Gastroesophageal sphincter (tissue), 4 donors: ENCODE results near the gene PTPN20. TPM values are rescaled to one million over a fixed set of nuclear protein-coding genes. Genes with fewer than 3 reads are reported as not detected.

ENCODE experiments used
- ATAC-seq: fragments of 150-250 bp; one replicate; pipeline ENCODE4 v1.9.1; 2016; ENCODE audit warnings: mild to moderate bottlenecking, moderate library complexity
- H3K27ac ChIP-seq, 4 donors: fragments of 200-600 bp; sonication (generic) in 3 of 4; 1 replicate in 3 of 4; 2 replicates in 1 of 4; pipeline ENCODE4 v1.5.1; 2016 to 2019
- H3K27me3 ChIP-seq: fragments of 200-600 bp; sonication (generic); one replicate; pipeline ENCODE4 v1.5.1; 2019
- H3K36me3 ChIP-seq, 2 donors: fragments of 200-600 bp; sonication (generic); one replicate each; pipeline ENCODE4 v1.5.1; 2019; ENCODE audit warnings: control low read depth in 1 of 2
- H3K4me1 ChIP-seq, 3 donors: fragments of 200-600 bp; sonication (generic); 1 replicate in 2 of 3; 2 replicates in 1 of 3; pipeline ENCODE4 v1.5.1; 2016 to 2019; ENCODE audit warnings: control low read depth in 2 of 3
- H3K4me3 ChIP-seq, 2 donors: fragments of 200-600 bp; sonication (generic); one replicate each; pipeline ENCODE4 v1.5.1; 2019; ENCODE audit warnings: mild to moderate bottlenecking in 1 of 2, moderate library complexity in 1 of 2
- H3K9me3 ChIP-seq, 3 donors: fragments of 200-600 bp; sonication (generic); one replicate each; pipeline ENCODE4 v1.5.1; 2017 to 2019; ENCODE audit warnings: control low read depth in 2 of 3
- EP300 ChIP-seq: sonication (generic); formaldehyde crosslinking; IDR thresholded peaks from one replicate; pipeline ENCODE4 v1.6.1; 2017; ENCODE audit warnings: antibody characterized with exemption, mild to moderate bottlenecking
- POLR2A ChIP-seq, 2 donors: fragments of 450-650 bp; IDR thresholded peaks; one replicate each; pipeline ENCODE4 v1.6.1; 2017; ENCODE audit warnings: antibody characterized with exemption in 2 of 2, mild to moderate bottlenecking in 2 of 2, moderate library complexity in 1 of 2
- POLR2AphosphoS5 ChIP-seq: sonication (generic); formaldehyde crosslinking; IDR thresholded peaks from one replicate; pipeline ENCODE4 v1.6.1; 2017; ENCODE audit warnings: antibody characterized with exemption
- WGBS, 2 donors: methylation state at CpG; one replicate each; pipeline ENCODE4 v1.1.5; 2018; ENCODE audit warnings: low coverage in 1 of 2; 5-methylcytosine and 5-hydroxymethylcytosine counted together
- total RNA-seq, 4 donors: library from RNA; depleted of rRNA; stranded (reverse); fragments of >200 nt; gene quantifications; one replicate each; pipeline ENCODE4 v1.1.0, GENCODE V29; 2016
- TF ChIP-seq, protein P1 (sequence below), 4 experiments: fragments of 200-600 bp in 2 of 4; fragments of 450-650 bp in 2 of 4; sonication (generic) in 1 of 4; IDR thresholded peaks; one replicate each; pipeline ENCODE4 v1.5.1; 2017 to 2019; ENCODE audit warnings: antibody characterized with exemption in 4 of 4, mild to moderate bottlenecking in 2 of 4, moderate library complexity in 2 of 4

Gene PTPN20
- total RNA-seq, 4 donors from 2014 or later: 0.94 to 9.5 (median 2.8) TPM

DNA sequence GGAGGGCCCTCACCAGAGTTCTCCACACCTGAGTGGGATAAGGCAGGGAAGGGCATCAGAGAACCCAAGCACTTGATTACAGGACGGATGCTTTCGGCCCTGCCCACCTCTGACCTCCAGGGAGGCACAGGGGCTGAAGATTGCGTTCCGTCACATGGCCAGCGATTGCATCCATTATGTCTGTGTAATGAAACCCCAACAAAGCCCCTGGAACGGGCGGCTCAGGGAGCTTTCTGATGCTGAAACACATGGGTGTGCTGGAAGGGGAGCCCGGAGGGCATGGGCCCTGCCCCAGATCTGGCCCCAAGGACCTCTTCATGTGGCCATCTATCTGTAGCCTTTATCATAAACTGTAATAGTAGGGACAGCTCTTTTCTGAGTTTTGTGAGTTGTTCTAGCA, 117.2 kb downstream of the PTPN20 start:
- Histone ChIP-seq H3K36me3 (no peaks in the 10 kb centered on the region), H3K4me3 (no peak overlapping the region), H3K27ac (no peak overlapping the region), H3K27me3 (no peaks in the 10 kb centered on the region), H3K4me1 (peaks cover 0 to 22% (median 0%) of the 10 kb centered on the region in 3 donors), H3K9me3 (no peaks in the 10 kb centered on the region)
- ATAC-seq: no peak
- 80% methylated on average over 2 of the region's 8 CpGs; no CpG with 5 or more reads in 1 of the 2 donors for WGBS, 2 donors
- TF ChIP-seq POLR2AphosphoS5 (no peak), POLR2A (IDR thresholded peaks at IDR 0.05) (no peak), EP300 (no peak)
- TF ChIP-seq, protein P1, sequence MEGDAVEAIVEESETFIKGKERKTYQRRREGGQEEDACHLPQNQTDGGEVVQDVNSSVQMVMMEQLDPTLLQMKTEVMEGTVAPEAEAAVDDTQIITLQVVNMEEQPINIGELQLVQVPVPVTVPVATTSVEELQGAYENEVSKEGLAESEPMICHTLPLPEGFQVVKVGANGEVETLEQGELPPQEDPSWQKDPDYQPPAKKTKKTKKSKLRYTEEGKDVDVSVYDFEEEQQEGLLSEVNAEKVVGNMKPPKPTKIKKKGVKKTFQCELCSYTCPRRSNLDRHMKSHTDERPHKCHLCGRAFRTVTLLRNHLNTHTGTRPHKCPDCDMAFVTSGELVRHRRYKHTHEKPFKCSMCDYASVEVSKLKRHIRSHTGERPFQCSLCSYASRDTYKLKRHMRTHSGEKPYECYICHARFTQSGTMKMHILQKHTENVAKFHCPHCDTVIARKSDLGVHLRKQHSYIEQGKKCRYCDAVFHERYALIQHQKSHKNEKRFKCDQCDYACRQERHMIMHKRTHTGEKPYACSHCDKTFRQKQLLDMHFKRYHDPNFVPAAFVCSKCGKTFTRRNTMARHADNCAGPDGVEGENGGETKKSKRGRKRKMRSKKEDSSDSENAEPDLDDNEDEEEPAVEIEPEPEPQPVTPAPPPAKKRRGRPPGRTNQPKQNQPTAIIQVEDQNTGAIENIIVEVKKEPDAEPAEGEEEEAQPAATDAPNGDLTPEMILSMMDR (IDR thresholded peaks at IDR 0.05): no peak

DNA sequence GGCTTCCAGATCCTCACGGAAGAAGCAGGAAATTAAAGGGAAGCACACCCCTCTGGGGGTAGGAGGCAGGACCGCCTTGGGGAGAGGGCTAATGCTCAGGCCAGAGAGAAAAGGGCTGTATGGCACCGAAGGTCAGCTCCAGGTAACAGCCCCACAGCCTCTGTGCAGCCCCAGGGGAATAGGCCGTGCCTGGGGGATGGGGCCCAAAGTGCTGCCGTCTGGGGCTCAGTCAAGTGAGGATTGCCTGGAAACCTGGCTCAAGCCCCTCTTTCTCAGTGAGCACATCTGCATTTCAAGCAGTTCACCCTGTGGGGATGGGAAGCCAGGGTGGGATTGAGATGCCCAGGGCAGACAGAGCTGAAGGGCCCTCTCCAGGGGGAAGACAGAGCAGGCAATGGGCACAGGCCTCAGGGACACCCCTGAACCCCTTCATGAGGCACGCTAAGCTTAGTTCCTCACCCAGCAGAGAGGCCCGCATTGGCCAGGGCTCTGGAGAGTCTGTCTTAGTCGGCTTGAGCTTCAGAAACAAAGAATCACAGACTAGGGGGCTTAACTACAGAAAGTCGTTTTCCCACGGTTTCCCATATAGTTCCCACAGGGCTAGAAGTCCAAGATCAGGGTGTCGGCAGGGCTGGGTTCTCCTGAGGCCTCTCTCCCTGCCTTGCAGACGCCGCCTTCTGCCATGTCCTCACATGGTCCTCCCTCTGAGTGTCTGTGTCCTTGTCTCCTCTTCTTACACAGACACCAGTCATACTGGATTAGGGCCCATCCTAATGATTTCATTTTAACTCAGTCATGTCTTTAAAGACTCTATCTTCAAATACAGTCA, 118.2 kb downstream of the PTPN20 start:
- peak overlapping the region in 3 of 4 donors; percentile 53 to 71 (median 60) for H3K27ac ChIP-seq
- no peak for ATAC-seq
- H3K4me3 ChIP-seq: no peak overlapping the region
- no peaks in the 10 kb centered on the region for H3K36me3 ChIP-seq
- no peaks in the 10 kb centered on the region for H3K9me3 ChIP-seq
- 89 to 100% methylated on average over 2 to 12 of the region's 13 CpGs for WGBS, 2 donors
- peaks cover 0 to 28% (median 0%) of the 10 kb centered on the region in 3 donors for H3K4me1 ChIP-seq
- H3K27me3 ChIP-seq: no peaks in the 10 kb centered on the region
- TF ChIP-seq POLR2AphosphoS5 (no peak), POLR2A (IDR thresholded peaks at IDR 0.05) (no peak), EP300 (no peak)
- TF ChIP-seq, protein P1 (IDR thresholded peaks at IDR 0.05): no peak

DNA sequence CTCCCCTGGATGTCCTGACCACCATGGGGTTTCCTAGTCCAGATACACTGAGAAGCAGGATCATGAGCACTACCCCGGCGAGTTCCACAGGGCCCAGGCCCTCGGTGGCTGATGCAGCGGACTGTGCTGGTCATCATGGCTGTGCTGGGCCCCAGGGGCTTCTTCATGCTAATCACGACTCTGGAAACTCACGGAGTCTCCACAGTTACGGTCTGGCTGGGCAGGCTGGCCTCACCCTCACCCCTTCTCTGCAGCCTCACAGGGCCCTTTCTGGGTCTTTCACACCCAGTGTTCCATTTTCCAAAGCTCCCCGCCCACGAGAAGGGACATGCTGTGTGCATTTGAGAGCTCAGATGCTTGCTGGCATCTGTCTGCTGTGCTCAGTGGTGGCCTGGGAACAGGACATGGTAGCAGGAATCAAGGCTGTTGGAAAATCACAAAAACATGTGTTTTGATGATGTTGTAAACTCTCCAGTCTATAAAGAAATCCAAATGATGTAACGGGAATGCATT, 119.0 kb downstream of the PTPN20 start:
- 83% methylated on average over 6 of the region's 10 CpGs; no CpG with 5 or more reads in 1 of the 2 donors for WGBS, 2 donors
- peak overlapping the region in 3 of 4 donors; percentile 53 to 71 (median 60) for H3K27ac ChIP-seq
- no peak for TF ChIP-seq EP300
- TF ChIP-seq POLR2AphosphoS5: no peak
- TF ChIP-seq, protein P1 (IDR thresholded peaks at IDR 0.05): no peak
- no peak for TF ChIP-seq POLR2A (IDR thresholded peaks at IDR 0.05)

DNA sequence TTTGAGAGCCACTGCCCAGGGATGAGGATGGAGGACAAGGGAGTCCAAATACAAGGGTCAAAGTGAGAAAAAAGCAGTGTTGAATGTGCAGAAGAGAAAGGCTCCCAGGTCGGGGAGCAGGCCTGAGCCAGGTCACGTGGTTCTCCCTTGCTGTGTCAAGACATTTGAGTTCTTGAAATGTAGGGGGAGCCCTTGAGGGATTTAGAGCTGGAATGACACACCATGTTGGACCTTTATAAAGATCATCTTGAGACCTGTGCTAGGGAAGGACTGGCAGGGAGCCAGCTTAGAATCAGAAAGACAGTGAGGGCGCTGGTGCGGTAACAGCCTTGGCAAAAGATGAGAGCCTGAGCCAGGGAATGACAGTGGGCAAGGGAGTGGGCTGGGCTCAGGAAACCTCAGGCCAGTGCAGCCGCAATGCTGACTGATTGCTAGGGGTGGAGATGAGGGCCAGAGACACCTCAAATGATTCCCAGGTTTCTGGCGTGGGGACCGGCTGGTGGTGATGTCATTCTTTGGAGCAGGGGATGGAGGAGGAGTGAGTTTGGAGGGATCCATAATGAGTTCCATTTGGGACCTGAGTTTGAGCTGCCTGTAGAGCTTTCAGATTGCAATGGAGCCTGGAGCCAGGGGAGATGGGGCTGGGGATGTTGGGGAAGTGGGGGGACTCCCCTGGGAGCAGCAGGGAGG, 120.1 kb downstream of the PTPN20 start:
- no peak overlapping the region for H3K4me3 ChIP-seq
- peak overlapping the region in 3 of 4 donors; percentile 53 to 71 (median 60) for H3K27ac ChIP-seq
- TF ChIP-seq POLR2A (IDR thresholded peaks at IDR 0.05): no peak
- no peak for TF ChIP-seq EP300
- TF ChIP-seq, protein P1 (IDR thresholded peaks at IDR 0.05): no peak
- no peak for TF ChIP-seq POLR2AphosphoS5
- no peaks in the 10 kb centered on the region for H3K9me3 ChIP-seq
- H3K4me1 ChIP-seq: peaks cover 0 to 12% (median 0%) of the 10 kb centered on the region in 3 donors
- H3K36me3 ChIP-seq: no peaks in the 10 kb centered on the region
- peak; percentile 63 for ATAC-seq
- no peaks in the 10 kb centered on the region for H3K27me3 ChIP-seq
- 54 to 62% methylated on average over 3 to 7 of the region's 7 CpGs for WGBS, 2 donors

More for the DNA sequence above, 119.0 kb downstream of the PTPN20 start:
- Histone ChIP-seq H3K4me3 (no peak overlapping the region), H3K36me3 (no peaks in the 10 kb centered on the region), H3K4me1 (peaks cover 0 to 21% (median 0%) of the 10 kb centered on the region in 3 donors), H3K9me3 (no peaks in the 10 kb centered on the region), H3K27me3 (no peaks in the 10 kb centered on the region)
- peak; percentile 38 for ATAC-seq
